Upper lobe of left lung (tissue), 6 donors: ENCODE measurements around the gene PAIP1. TPM values are rescaled to one million over a fixed set of nuclear protein-coding genes. Genes with fewer than 3 reads are reported as not detected.

ENCODE experiments used
- ATAC-seq, 2 donors: fragments of 200-7000 bp; cut with Tn5 transposase; one replicate each; pipeline ENCODE4 v1.9.1; 2022; ENCODE audit warnings: mild to moderate bottlenecking in 2 of 2, moderate library complexity in 2 of 2; ENCODE audit not compliant: low FRiP score in 2 of 2
- DNase-seq, 2 donors: peaks; one replicate each; pipeline ENCODE4 v3.0.0-alpha.2; 2019 to 2020
- H3K27ac ChIP-seq, 4 donors: fragments of 200-600 bp; sonication (generic); one replicate each; pipeline ENCODE4 v1.5.1; 2016 to 2019
- H3K27me3 ChIP-seq, 4 donors: fragments of 200-600 bp; sonication (generic); one replicate each; pipeline ENCODE4 v1.5.1; 2017 to 2019
- H3K36me3 ChIP-seq, 4 donors: fragments of 200-600 bp; sonication (generic); one replicate each; pipeline ENCODE4 v1.5.1; 2016 to 2019
- H3K4me1 ChIP-seq, 4 donors: fragments of 200-600 bp; sonication (generic); one replicate each; pipeline ENCODE4 v1.5.1; 2018 to 2019
- H3K4me3 ChIP-seq, 4 donors: fragments of 200-600 bp; sonication (generic); one replicate each; pipeline ENCODE4 v1.5.1; 2017 to 2019; ENCODE audit warnings: mild to moderate bottlenecking in 2 of 4, moderate library complexity in 1 of 4
- H3K9me3 ChIP-seq, 4 donors: fragments of 200-600 bp; sonication (generic); one replicate each; pipeline ENCODE4 v1.5.1; 2018 to 2019
- EP300 ChIP-seq, 4 donors: sonication (generic); formaldehyde crosslinking; IDR thresholded peaks; one replicate each; pipeline ENCODE4 v1.5.1; 2017; ENCODE audit warnings: antibody characterized with exemption in 4 of 4, control low read depth in 2 of 4
- POLR2A ChIP-seq, 4 donors: fragments of 450-650 bp; IDR thresholded peaks; one replicate each; pipeline ENCODE4 v1.5.1; 2016 to 2017; ENCODE audit warnings: antibody characterized with exemption in 4 of 4, mild to moderate bottlenecking in 2 of 4
- POLR2AphosphoS5 ChIP-seq, 2 donors: sonication (generic); formaldehyde crosslinking; IDR thresholded peaks; one replicate each; pipeline ENCODE4 v1.5.1; 2017; ENCODE audit warnings: antibody characterized with exemption in 2 of 2
- WGBS, 2 donors: methylation state at CpG; one replicate each; pipeline ENCODE4 v1.1.5; 2017 to 2018; 5-methylcytosine and 5-hydroxymethylcytosine counted together
- total RNA-seq, 6 donors: library from RNA; depleted of rRNA in 4 of 6; stranded (reverse); fragments of >200 nt in 4 of 6; gene quantifications; one replicate each; pipeline versions ENCODE4 v1.1.0 to v1.2.1, GENCODE V29; 2016 to 2021
- TF ChIP-seq, protein P1 (sequence below), 6 experiments: fragments of 450-650 bp in 4 of 6; fragments of 200-600 bp in 2 of 6; sonication (generic) in 2 of 6; IDR thresholded peaks; one replicate each; pipeline ENCODE4 v1.5.1; 2016 to 2019; ENCODE audit warnings: antibody characterized with exemption in 6 of 6
- donor health status: DM: no; HTN: no; CAD: no; lungs with moderate emphysema.
- donor health status: DM: no; HTN: yes; CAD: no; lungs with severe emphysema.

Gene PAIP1
- total RNA-seq, 6 donors from 2014 or later: 44.9 to 81.0 (median 67.2) TPM

DNA sequence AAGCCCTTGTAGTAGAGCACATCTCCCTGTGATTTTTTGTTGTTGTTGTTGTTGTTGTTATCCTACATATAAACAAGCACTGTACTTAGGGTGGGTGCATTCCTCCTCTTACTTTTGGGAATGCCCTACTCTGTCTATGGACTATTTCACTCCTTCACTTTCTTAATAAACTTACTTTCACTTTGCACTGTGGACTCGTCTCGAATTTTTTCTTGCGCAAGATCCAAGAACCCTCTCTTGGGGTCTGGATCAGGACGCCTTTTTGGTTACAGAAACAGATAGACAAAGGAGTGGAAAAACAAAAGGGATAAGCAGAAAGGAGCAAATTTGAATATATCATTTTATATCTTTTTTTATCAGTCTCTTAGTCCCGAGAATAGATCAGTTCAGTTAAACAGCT is 14.4 kb upstream of the PAIP1 start:
- H3K9me3 ChIP-seq: no peaks in the 10 kb centered on the region
- H3K27ac ChIP-seq: no peak overlapping the region
- H3K4me3 ChIP-seq: peak overlapping the region in 2 of 4 donors; percentile 8 to 21
- peaks cover 0 to 5% (median 0%) of the 10 kb centered on the region in 4 donors for H3K36me3 ChIP-seq
- no peaks in the 10 kb centered on the region for H3K27me3 ChIP-seq
- no peak for DNase-seq
- ATAC-seq: peak in 1 of 2 donors; percentile 69
- peaks cover 0 to 9% (median 0%) of the 10 kb centered on the region in 4 donors for H3K4me1 ChIP-seq
- 70 to 76% methylated on average over 5 of the region's 5 CpGs for WGBS, 2 donors
- TF ChIP-seq POLR2A (IDR thresholded peaks at IDR 0.05) (no peak), POLR2AphosphoS5 (IDR thresholded peaks at IDR 0.05) (no peak), EP300 (IDR thresholded peaks at IDR 0.05) (no peak)
- TF ChIP-seq, protein P1, sequence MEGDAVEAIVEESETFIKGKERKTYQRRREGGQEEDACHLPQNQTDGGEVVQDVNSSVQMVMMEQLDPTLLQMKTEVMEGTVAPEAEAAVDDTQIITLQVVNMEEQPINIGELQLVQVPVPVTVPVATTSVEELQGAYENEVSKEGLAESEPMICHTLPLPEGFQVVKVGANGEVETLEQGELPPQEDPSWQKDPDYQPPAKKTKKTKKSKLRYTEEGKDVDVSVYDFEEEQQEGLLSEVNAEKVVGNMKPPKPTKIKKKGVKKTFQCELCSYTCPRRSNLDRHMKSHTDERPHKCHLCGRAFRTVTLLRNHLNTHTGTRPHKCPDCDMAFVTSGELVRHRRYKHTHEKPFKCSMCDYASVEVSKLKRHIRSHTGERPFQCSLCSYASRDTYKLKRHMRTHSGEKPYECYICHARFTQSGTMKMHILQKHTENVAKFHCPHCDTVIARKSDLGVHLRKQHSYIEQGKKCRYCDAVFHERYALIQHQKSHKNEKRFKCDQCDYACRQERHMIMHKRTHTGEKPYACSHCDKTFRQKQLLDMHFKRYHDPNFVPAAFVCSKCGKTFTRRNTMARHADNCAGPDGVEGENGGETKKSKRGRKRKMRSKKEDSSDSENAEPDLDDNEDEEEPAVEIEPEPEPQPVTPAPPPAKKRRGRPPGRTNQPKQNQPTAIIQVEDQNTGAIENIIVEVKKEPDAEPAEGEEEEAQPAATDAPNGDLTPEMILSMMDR (IDR thresholded peaks at IDR 0.05): no peak

DNA sequence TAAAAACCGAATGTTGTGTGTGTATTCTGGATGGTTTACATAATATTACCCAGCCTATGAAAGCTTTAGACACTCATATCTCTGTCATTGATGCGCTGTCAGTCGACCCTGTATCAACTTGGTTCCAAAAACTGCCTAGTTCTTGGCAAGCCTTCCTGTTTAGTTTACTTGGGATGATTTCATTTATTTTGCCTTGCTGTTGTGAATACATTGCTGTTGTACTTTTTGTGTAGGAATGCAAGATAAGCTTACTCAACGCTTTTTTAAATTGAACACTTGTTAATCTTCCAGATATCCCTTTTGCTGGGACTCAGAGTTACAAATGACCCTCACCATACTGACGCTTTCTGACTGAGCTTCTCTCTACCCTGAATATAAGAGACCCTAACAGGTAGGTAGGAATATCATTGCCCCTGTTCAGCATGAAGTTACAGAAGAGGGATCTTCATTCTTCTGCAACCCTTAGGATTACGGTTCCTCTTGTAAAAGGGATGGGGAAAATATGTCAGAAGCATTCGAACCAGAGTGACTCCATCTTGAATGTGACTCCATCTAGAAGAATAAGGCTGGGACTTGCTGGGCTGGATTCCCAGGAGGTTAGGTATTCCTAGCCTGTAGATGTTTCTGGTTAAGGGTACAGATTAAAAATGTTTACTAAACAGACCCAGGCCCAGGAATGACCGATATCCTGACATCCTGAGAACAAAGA is 13.7 kb upstream of the PAIP1 start:
- peaks cover 0 to 9% (median 0%) of the 10 kb centered on the region in 4 donors for H3K4me1 ChIP-seq
- DNase-seq: no peak
- TF ChIP-seq EP300 (IDR thresholded peaks at IDR 0.05): no peak
- no peak for TF ChIP-seq POLR2A (IDR thresholded peaks at IDR 0.05)
- TF ChIP-seq, protein P1 (IDR thresholded peaks at IDR 0.05): no peak
- TF ChIP-seq POLR2AphosphoS5 (IDR thresholded peaks at IDR 0.05): no peak
- H3K27me3 ChIP-seq: no peaks in the 10 kb centered on the region
- no peak overlapping the region for H3K27ac ChIP-seq
- WGBS, 2 donors: 89 to 92% methylated on average over 8 of the region's 8 CpGs
- ATAC-seq: no peak
- peak overlapping the region in 1 of 4 donors; percentile 8 for H3K4me3 ChIP-seq
- H3K36me3 ChIP-seq: peaks cover 0 to 5% (median 0%) of the 10 kb centered on the region in 4 donors
- no peaks in the 10 kb centered on the region for H3K9me3 ChIP-seq

DNA sequence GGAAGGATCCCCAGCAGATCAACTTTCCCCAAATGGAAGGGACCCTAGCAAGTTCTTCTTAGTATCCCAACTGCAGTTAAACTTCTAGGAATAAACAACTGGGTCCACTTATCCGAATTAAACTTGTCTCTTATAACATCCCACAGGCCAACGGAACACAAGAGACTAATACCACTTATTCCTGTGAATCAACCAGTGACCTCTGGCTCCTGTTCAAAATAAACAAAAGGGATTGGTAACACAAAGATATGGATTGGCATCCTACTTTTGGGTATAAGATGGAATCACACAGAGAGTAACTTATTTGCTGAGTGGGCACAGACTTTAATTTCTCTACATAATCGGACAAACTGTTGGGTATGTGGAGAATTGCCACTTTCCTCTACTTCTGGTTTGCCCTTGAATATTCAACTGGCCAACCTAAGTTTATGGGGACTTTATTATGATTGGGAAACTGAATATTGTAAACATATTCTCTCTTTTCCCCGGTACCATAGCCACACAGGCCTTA is 12.4 kb upstream of the PAIP1 start:
- Histone ChIP-seq H3K4me3 (no peak overlapping the region), H3K27ac (no peak overlapping the region), H3K36me3 (no peaks in the 10 kb centered on the region), H3K9me3 (no peaks in the 10 kb centered on the region), H3K4me1 (peaks cover 0 to 9% (median 0%) of the 10 kb centered on the region in 4 donors), H3K27me3 (no peaks in the 10 kb centered on the region)
- ATAC-seq (no peak), DNase-seq (no peak)
- WGBS, 2 donors: 78 to 84% methylated on average over 4 of the region's 4 CpGs
- TF ChIP-seq POLR2A (IDR thresholded peaks at IDR 0.05): no peak
- no peak for TF ChIP-seq POLR2AphosphoS5 (IDR thresholded peaks at IDR 0.05)
- TF ChIP-seq, protein P1 (IDR thresholded peaks at IDR 0.05): no peak
- no peak for TF ChIP-seq EP300 (IDR thresholded peaks at IDR 0.05)

DNA sequence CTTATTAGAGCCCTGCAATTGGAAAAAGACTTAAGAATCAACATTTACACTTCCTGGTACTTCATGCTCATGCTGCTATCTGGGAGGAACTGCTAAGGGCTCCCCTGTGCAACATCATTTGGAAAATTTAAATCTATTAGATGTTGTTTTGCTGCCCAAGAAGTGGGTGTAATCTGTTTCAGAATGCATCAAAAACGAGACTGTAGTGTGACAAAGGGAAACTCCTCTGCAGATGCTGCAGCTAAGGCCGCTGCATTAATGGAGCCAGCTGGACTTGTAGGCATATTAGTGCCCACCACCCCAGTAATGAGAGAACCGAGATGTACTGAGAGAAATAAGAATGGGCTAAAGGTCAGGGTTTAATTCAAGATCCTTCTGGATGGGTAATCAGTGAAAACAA is 11.1 kb upstream of the PAIP1 start:
- H3K27ac ChIP-seq: no peak overlapping the region
- H3K27me3 ChIP-seq: no peaks in the 10 kb centered on the region
- DNase-seq: no peak
- no peak for TF ChIP-seq POLR2A (IDR thresholded peaks at IDR 0.05)
- TF ChIP-seq EP300 (IDR thresholded peaks at IDR 0.05): no peak
- no peak for TF ChIP-seq POLR2AphosphoS5 (IDR thresholded peaks at IDR 0.05)
- TF ChIP-seq, protein P1 (IDR thresholded peaks at IDR 0.05): no peak
- ATAC-seq: no peak
- H3K4me1 ChIP-seq: peaks cover 0 to 9% (median 0%) of the 10 kb centered on the region in 4 donors
- no peaks in the 10 kb centered on the region for H3K36me3 ChIP-seq
- no peaks in the 10 kb centered on the region for H3K9me3 ChIP-seq
- H3K4me3 ChIP-seq: no peak overlapping the region
- WGBS, 2 donors: 81 to 82% methylated on average over 3 of the region's 3 CpGs
